ENCODE measurements around the gene PGAP2. TPM values are rescaled to one million over a fixed set of nuclear protein-coding genes. Genes with fewer than 3 reads are reported as not detected.

Gene PGAP2
- total and polyA plus RNA-seq, 2 of the 13 experiments (the other 11 are each of a cell fraction or from before 2014, with no cell fraction given): 21.5 to 47.8 TPM

DNA sequence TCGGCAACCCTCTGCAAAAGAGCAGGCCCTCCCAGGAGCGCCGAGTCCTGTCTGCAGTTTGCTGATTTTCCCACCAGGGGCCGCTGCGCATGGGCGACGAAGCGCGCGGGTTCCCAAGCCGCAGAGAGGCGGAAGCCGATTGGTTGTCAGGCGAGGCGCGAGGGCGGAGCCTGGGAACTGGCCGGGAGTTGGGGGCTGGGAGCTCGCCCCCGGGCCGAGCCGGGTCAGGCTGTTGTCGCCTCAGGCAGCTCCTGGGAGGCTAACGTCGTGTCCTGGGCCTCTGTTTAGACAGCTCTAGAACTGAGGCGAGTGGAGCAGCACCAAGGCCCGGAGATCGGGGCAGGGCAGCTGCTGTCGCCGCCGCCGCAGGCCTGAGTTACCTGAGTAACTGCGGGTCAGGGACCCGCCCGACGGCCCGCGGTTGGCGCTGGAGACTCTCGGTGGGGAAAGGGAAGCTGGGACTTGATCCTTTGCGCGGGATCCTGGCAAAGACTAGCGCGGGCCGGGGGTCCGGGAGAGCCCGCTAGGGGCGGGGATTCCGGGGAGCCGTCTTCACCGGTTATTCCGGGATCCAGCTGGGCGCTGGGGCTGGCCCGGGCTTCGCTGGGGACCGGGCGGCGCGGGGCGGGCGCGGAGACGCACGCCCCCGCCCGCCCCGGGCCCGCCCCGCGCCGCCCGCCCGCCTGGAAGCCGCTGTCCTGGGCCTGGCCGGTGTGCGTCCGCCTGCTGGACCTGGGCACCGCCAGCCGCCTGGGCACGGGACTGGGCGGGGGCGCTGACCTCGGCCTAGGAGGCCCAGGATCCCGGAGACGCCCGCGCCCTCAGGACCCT, 46.8 kb downstream of the PGAP2 start, which contains the start of gene STIM1 (continued):
- TF ChIP-seq ZNF343 (CRISPR knock-in tag; IDR thresholded peaks at IDR 0.05) (no peak), MIXL1 (CRISPR knock-in tag; IDR thresholded peaks at IDR 0.05) (peak; percentile 34; the same call in 1 of the 2 replicates), SRSF9 (IDR thresholded peaks at IDR 0.05; ENCODE audit: borderline replicate concordance, insufficient read depth, low read depth, low read length, poor library complexity, severe bottlenecking) (no peak), MED13 (CRISPR knock-in tag; IDR thresholded peaks at IDR 0.05) (peak; percentile 86), ZNF44 (CRISPR knock-in tag; IDR thresholded peaks at IDR 0.05) (no peak), NONO (IDR thresholded peaks at IDR 0.05) (no peak), NONO (CRISPR knock-in tag; conservative IDR thresholded peaks at IDR 0.05) (peak; percentile 85), GFI1 (CRISPR knock-in tag; IDR thresholded peaks at IDR 0.05; ENCODE audit: borderline replicate concordance) (no peak), ZNF792 (CRISPR knock-in tag; IDR thresholded peaks at IDR 0.05) (peak; percentile 47; the same call in 1 of the 2 replicates), SIX1 (CRISPR knock-in tag; IDR thresholded peaks at IDR 0.05; ENCODE audit: borderline replicate concordance) (no peak), ZNF768 (CRISPR knock-in tag; IDR thresholded peaks at IDR 0.05) (0 out of 2 replicates have a peak, but pooled peaks have one; percentile 24), CC2D1A (CRISPR knock-in tag; IDR thresholded peaks at IDR 0.05) (0 out of 2 replicates have a peak, but pooled peaks have one; percentile 64), HDAC1 (CRISPR knock-in tag; IDR thresholded peaks at IDR 0.05) (peak; percentile 89), HOXA7 (CRISPR knock-in tag; IDR thresholded peaks at IDR 0.05) (no peak), DPF2 (CRISPR knock-in tag; IDR thresholded peaks at IDR 0.05; ENCODE audit: borderline replicate concordance, low read depth) (no peak)
- TF ChIP-seq, protein P1, sequence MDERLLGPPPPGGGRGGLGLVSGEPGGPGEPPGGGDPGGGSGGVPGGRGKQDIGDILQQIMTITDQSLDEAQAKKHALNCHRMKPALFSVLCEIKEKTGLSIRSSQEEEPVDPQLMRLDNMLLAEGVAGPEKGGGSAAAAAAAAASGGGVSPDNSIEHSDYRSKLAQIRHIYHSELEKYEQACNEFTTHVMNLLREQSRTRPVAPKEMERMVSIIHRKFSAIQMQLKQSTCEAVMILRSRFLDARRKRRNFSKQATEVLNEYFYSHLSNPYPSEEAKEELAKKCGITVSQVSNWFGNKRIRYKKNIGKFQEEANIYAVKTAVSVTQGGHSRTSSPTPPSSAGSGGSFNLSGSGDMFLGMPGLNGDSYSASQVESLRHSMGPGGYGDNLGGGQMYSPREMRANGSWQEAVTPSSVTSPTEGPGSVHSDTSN (CRISPR knock-in tag; IDR thresholded peaks at IDR 0.05): no peak
- TF ChIP-seq, protein P2, sequence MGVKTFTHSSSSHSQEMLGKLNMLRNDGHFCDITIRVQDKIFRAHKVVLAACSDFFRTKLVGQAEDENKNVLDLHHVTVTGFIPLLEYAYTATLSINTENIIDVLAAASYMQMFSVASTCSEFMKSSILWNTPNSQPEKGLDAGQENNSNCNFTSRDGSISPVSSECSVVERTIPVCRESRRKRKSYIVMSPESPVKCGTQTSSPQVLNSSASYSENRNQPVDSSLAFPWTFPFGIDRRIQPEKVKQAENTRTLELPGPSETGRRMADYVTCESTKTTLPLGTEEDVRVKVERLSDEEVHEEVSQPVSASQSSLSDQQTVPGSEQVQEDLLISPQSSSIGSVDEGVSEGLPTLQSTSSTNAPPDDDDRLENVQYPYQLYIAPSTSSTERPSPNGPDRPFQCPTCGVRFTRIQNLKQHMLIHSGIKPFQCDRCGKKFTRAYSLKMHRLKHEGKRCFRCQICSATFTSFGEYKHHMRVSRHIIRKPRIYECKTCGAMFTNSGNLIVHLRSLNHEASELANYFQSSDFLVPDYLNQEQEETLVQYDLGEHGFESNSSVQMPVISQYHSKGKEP (CRISPR knock-in tag; IDR thresholded peaks at IDR 0.05): no peak
- TF ChIP-seq, protein P3, sequence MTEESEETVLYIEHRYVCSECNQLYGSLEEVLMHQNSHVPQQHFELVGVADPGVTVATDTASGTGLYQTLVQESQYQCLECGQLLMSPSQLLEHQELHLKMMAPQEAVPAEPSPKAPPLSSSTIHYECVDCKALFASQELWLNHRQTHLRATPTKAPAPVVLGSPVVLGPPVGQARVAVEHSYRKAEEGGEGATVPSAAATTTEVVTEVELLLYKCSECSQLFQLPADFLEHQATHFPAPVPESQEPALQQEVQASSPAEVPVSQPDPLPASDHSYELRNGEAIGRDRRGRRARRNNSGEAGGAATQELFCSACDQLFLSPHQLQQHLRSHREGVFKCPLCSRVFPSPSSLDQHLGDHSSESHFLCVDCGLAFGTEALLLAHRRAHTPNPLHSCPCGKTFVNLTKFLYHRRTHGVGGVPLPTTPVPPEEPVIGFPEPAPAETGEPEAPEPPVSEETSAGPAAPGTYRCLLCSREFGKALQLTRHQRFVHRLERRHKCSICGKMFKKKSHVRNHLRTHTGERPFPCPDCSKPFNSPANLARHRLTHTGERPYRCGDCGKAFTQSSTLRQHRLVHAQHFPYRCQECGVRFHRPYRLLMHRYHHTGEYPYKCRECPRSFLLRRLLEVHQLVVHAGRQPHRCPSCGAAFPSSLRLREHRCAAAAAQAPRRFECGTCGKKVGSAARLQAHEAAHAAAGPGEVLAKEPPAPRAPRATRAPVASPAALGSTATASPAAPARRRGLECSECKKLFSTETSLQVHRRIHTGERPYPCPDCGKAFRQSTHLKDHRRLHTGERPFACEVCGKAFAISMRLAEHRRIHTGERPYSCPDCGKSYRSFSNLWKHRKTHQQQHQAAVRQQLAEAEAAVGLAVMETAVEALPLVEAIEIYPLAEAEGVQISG (CRISPR knock-in tag; IDR thresholded peaks at IDR 0.05): peak; percentile 65
- TF ChIP-seq, protein P4, sequence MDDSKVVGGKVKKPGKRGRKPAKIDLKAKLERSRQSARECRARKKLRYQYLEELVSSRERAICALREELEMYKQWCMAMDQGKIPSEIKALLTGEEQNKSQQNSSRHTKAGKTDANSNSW (CRISPR knock-in tag; IDR thresholded peaks at IDR 0.05; ENCODE audit: borderline replicate concordance): no peak
- TF ChIP-seq, protein P5, sequence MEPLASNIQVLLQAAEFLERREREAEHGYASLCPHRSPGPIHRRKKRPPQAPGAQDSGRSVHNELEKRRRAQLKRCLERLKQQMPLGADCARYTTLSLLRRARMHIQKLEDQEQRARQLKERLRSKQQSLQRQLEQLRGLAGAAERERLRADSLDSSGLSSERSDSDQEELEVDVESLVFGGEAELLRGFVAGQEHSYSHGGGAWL (CRISPR knock-in tag; IDR thresholded peaks at IDR 0.05): no peak

All from HepG2 (cell line).